Measurements from ENCODE around the gene SLC24A4.

Gene SLC24A4

DNA sequence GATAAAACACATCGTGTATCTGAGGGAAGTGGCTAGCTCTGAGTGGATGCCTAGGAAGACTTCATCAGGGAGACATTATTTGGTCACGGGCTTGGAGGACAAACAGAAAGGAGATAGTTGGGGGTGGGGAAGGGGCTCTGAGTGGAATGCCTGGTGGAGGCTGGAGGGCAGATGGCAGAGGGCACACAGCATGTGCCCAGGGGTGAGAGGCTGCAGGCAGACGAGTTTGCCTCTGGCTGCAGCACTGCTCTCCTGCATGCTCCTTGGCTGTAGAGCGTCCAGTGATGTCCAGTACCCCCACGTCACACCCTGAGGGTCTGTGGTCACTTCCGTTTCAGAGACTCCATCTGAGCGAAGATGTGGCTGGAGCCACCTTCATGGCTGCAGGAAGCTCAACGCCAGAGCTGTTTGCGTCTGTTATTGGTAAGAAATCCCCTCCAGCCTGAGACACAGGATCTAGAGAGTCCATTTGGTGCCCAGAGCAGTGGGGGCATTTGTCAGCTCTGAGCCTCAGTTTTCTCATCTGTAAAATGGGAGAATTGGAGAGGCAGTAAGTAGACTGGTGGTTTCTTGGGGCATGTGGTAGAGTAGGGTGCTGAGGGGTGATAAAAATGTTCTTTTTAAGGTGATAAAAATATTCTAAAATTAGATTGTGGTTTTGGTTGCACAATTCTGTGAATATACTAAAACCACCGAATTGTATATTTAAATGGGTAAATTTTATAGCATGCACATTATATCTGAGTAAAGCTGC, 119.0 kb downstream of the SLC24A4 start:
- DNase-seq, result no peak

- DNase-seq, result no peak
Observed at GRCh38 chr14:92443167-92443566, 120.2 kb downstream of the SLC24A4 start.

DNA sequence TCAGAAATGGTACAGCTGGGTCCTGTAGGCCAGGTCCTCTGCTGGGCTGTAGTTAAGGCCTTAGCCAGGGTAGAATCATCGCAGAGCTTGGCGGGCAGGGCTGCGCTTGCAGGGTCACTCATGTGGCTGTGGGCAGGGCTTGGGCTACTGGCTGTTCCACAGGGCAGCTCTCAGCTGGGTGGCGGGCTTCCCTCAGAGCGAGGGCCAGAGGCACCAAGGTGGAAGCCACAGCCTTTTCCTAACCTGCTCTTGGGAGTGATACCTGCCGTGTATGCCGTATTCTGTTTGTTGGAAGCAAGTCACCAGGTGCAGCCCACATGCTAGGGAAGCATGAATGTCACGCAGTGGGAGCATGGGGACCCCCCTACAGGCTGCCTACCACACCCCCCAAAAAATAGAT, 120.8 kb downstream of the SLC24A4 start:
- DNase-seq, result no peak

DNA sequence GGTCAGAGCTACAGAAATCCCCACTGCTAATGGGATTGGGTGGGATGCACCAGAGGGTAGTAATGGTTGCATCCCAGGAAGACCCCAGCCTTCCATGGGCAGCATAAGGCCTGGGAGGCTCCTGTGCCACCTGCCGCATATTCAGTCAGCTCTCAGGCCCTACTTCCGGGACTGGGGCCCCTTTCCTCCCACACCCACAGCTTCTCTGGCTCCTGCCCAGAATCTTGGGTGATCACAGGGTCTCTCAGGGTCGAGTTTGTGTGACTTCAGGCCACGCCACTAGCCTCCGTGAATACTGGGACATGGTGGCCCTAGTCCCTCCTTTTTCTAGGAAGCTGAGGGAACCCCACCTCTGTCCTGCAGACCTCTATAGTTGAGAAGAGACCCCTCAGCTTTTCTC, 123.8 kb downstream of the SLC24A4 start:
- DNase-seq, result no peak

DNA sequence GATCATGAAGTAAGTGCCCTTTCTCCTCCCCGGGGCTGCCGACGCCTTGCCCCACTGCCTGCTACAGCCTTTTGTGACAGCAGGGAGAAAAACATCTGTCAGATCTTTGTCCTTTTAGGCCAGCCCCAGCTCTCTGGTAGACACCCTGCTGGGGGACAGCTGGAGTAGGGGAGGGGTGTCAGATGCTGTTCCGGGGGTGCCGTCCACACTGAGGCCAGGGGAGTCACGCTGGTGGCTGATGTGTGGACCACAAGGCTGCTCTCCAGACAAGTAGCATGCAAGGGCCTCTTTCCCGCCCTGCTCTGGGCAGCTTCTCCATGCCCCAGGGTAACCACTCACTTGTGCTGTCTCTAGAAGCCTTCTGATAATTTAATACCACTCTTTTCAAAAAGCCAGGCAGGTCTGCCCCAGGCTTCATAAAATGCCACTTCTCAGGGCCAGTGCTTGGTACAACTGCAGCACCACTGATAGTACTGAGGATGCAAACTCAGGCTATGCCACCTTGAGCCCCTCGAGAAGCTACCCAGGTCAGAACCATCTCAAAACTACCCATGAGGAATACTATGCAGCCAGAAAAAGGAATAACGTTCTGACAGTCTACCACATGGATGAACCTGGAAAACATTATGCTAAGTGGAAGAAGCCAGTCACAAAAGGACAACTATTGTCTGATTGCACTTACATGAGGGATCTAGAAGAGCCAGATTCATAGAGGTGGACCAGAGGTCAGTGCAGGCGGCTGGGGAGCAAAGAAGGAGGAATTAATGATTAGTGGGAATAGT, 124.6 kb downstream of the SLC24A4 start:
- DNase-seq, result no peak

DNA sequence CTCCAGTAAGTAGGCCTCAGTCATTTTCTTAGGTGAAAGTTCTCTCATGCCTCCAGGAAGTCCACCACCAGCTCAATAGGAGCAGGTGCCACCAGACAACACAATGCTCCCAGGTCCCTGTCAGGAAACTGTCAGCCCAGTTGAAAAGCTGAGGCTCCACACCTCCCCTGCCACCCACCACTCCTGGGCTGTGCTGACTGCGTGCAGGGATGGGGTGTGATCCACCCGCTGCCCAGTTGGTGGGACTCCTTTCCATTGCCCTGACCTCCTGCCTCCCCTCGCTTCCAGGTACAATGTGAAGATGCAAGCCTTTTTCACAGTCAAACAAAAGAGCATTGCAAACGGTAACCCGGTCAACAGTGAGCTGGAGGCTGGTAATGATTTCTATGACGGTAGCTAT, 125.8 kb downstream of the SLC24A4 start:
- DNase-seq, result no peak

DNA sequence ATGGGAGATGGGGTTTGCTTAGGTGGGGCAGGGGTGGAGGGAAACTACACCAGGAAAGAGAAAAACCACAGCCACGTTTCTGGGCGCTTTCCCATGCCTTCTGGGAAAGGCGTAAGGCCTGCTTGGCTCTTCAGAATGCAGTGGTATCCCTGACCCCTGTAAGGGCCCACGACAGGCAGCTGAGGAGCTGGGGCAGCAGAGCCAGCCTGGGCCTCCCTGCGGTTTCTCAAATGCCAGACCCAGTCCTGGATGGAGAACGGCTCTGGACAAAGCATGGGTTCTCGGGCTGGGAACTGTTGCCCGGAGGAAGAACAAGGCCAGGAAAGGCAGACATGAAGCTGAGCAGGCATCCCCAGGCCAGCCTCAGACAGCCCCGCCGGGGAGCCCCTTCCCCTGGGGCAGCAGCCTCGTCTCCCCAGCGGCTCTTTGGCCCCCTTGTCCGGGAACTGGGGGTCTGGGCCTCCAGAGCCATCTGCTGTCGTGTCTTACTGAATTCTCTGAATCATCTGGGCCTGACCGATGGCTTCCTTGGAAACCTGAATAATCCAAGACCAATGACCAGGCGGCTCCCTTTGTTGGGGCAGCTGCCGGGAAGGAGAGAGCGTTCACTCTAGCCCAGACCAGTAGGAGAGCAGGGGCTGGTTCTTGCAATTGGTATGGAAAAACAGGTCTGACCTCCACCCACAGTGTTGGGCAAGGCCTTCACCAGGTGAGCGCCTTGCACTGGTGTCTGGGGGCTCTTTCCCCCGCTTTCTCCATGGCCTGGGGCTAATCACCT, 126.6 kb downstream of the SLC24A4 start:
- DNase-seq, result no peak

- DNase-seq, result no peak
Observed at GRCh38 chr14:92450351-92451070, 127.5 kb downstream of the SLC24A4 start.

GRCh38 chr14:92451245-92451644, 128.3 kb downstream of the SLC24A4 start:
- no peak for DNase-seq

- DNase-seq, result no peak
Observed at GRCh38 chr14:92451755-92452154, 128.8 kb downstream of the SLC24A4 start.

DNA sequence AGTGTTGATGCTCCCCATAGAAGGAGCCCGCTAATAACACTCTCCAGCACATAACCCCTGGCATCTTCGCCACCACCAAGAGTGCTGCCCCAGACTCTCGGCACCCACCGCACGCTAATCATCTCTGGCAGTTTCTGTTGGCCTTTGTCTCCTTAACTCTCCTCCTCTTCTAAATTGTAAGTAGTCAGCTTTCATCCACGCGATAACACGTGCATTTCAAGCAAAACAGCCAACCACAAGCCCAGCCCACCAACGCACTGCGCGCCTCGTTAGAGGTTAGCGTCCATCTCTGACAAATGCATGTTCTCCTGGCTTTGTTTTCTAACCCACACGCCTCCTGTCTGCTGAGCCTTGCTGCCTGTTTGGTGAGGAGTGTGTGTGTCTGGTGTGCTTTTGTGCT, 129.5 kb downstream of the SLC24A4 start:
- no peak for DNase-seq

DNA sequence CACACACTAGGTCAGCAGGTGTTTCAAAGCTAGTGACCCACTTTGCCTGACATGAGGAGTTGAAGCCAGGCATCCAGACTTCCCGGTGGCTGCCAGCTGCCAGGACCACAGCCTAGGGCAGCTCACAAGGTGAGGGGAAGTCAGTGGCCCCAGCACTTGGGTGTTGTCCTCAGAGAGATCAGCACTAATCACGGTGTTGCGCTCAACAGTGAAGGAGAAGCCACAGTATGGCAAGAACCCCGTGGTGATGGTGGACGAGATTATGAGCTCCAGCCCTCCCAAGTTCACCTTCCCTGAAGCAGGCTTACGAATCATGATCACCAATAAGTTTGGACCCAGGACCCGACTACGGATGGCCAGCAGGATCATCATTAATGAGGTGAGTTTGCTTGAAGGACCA, 130.7 kb downstream of the SLC24A4 start:
- DNase-seq, result no peak

- no peak for DNase-seq
Observed at GRCh38 chr14:92455231-92455630, 132.3 kb downstream of the SLC24A4 start.

DNA sequence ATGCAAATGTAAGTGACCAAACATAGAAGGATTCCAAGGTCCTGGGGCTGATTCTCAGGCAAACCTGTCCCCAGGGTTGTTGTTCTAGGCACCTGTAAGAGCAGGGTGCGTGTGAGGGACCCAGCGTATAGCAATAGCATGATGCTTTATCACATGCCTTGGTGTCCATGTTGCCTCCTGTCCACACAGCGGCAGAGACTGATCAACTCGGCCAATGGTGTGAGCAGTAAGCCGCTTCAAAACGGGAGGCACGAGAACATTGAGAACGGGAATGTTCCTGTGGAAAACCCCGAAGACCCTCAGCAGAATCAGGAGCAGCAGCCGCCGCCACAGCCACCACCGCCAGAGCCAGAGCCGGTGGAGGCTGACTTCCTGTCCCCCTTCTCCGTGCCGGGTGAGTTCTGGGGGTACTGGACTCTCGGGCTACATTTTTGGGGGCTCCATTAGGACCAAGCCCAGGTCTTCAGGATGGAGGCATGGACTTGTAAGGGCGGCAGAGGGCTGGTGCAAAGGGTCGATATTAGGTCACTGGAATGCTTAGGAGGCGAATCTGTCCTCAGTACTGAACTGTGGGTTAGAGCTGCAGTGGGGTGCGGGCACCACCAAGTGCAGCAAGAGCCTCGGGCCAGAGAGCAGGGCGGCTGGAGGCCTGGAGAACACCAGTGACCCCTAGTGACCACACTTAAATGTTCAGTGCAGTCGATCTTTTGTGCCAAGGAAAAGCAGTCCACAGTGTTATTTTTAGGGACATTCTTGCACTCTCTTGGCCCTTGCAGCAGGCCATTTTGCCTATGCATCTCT, 133.4 kb downstream of the SLC24A4 start:
- peak; percentile 48 to 67 for DNase-seq

- DNase-seq, result no peak
Observed at GRCh38 chr14:92457016-92457565, 134.1 kb downstream of the SLC24A4 start.

- no peak for DNase-seq
Observed at GRCh38 chr14:92458136-92459029, 135.4 kb downstream of the SLC24A4 start.

- DNase-seq, result peak in 1 of 2 experiments; percentile 28
Observed at GRCh38 chr14:92459030-92459949, 136.3 kb downstream of the SLC24A4 start.

GRCh38 chr14:92459950-92460421, 137.0 kb downstream of the SLC24A4 start:
- DNase-seq, result no peak

DNA sequence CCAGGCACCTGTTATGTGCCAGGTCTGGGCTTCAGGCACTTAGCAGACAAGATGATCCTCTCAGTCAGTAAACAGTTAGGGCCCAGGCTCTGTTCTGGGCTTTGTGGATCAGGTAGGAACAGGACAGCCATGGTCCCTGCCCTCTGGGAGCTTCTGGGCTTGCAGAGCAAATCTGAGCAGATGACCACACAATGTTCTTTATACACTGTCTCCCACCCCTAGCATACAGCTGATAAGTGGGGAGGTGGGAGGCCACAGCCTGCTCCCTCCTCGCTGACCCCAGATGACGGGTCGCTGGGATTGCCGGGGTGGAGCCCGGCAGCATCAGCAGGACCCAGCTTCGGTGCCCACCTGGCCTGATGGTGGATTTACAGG, 137.6 kb downstream of the SLC24A4 start:
- DNase-seq, result no peak
